Activated T-cell treated with anti-CD3 and anti-CD28 coated beads, Interleukin-2, amount 50 U/mL, for 24 hours (primary cell): ENCODE results near the gene KCNAB3.

Experiments used
- DNase-seq: peaks from one replicate; pipeline ENCODE4 v3.0.0-alpha.2; 2020
- H3K27ac Mint-ChIP-seq: 2 replicates; pipeline ENCODE4 v1.8.0; 2020; ENCODE audit warnings: mild to moderate bottlenecking, mixed read lengths
- H3K27me3 Mint-ChIP-seq: 2 replicates; pipeline ENCODE4 v1.8.0; 2020; ENCODE audit warnings: mixed read lengths
- H3K36me3 Mint-ChIP-seq: 2 replicates; pipeline ENCODE4 v1.8.0; 2020; ENCODE audit warnings: low read depth, mixed read lengths
- H3K4me1 Mint-ChIP-seq: 2 replicates; pipeline ENCODE4 v1.8.0; 2020; ENCODE audit warnings: low read depth, mixed read lengths
- H3K4me3 Mint-ChIP-seq: 2 replicates; pipeline ENCODE4 v1.8.0; 2020; ENCODE audit warnings: mild to moderate bottlenecking, moderate library complexity, mixed read lengths
- H3K9me3 Mint-ChIP-seq: 2 replicates; pipeline ENCODE4 v1.8.0; 2020; ENCODE audit warnings: mixed read lengths

Gene KCNAB3

GRCh38 chr17:7927596-7927995, 2.1 kb downstream of the KCNAB3 start:
- Mint-ChIP-seq H3K4me1 (peaks cover 32% of the 10 kb centered on the region), H3K36me3 (peaks cover 66% of the 10 kb centered on the region), H3K9me3 (no peaks in the 10 kb centered on the region), H3K4me3 (no peak overlapping the region), H3K27ac (peak overlapping the region; percentile 24), H3K27me3 (no peaks in the 10 kb centered on the region)
- no peak for DNase-seq

GRCh38 chr17:7922845-7923628, 6.6 kb downstream of the KCNAB3 start:
- no peaks in the 10 kb centered on the region for H3K27me3 Mint-ChIP-seq
- H3K9me3 Mint-ChIP-seq: no peaks in the 10 kb centered on the region
- H3K36me3 Mint-ChIP-seq: peaks cover 38% of the 10 kb centered on the region
- peak overlapping the region; percentile 87 for H3K27ac Mint-ChIP-seq
- peak; percentile 86 for DNase-seq
- peak overlapping the region; percentile 70 for H3K4me3 Mint-ChIP-seq
- peaks cover 18% of the 10 kb centered on the region for H3K4me1 Mint-ChIP-seq

GRCh38 chr17:7922269-7922844, 7.3 kb downstream of the KCNAB3 start:
- H3K4me1 Mint-ChIP-seq: peaks cover 18% of the 10 kb centered on the region
- H3K9me3 Mint-ChIP-seq: no peaks in the 10 kb centered on the region
- H3K27ac Mint-ChIP-seq: peak overlapping the region; percentile 87
- H3K27me3 Mint-ChIP-seq: no peaks in the 10 kb centered on the region
- H3K4me3 Mint-ChIP-seq: peak overlapping the region; percentile 70
- H3K36me3 Mint-ChIP-seq: peaks cover 32% of the 10 kb centered on the region
- DNase-seq: no peak

- H3K36me3 Mint-ChIP-seq: peaks cover 26% of the 10 kb centered on the region
- no peaks in the 10 kb centered on the region for H3K27me3 Mint-ChIP-seq
- no peak for DNase-seq
These were observed 12.8 kb downstream of the KCNAB3 start for GRCh38 chr17:7916808-7917207.

GRCh38 chr17:7916385-7916682, 13.3 kb downstream of the KCNAB3 start:
- Mint-ChIP-seq H3K9me3 (no peaks in the 10 kb centered on the region), H3K36me3 (peaks cover 31% of the 10 kb centered on the region), H3K27ac (peak overlapping the region; percentile 87), H3K4me3 (peak overlapping the region; percentile 87), H3K4me1 (peaks cover 35% of the 10 kb centered on the region), H3K27me3 (no peaks in the 10 kb centered on the region)
- no peak for DNase-seq

More at GRCh38 chr17:7916808-7917207, 12.8 kb downstream of the KCNAB3 start:
- Mint-ChIP-seq H3K4me1 (peaks cover 38% of the 10 kb centered on the region), H3K9me3 (no peaks in the 10 kb centered on the region), H3K27ac (peak overlapping the region; percentile 87), H3K4me3 (peak overlapping the region; percentile 87)

GRCh38 chr17:7915611-7916384, 13.9 kb downstream of the KCNAB3 start, which contains the start of gene RNF227:
Gene RNF227, minus strand, starts transcription at chr17:7916289. Its CDS starts 94 bp downstream, at chr17:7916195.
- Mint-ChIP-seq H3K4me3 (peak within 1 kb of the TSS; percentile 87), H3K27me3 (no peaks in the 10 kb centered on the region), H3K36me3 (peaks cover 36% of the 10 kb centered on the region), H3K4me1 (peaks cover 35% of the 10 kb centered on the region), H3K9me3 (no peaks in the 10 kb centered on the region), H3K27ac (peak within 1 kb of the TSS; percentile 93)
- peak; percentile 92 for DNase-seq

GRCh38 chr17:7915179-7915610, 14.5 kb downstream of the KCNAB3 start:
- Mint-ChIP-seq H3K9me3 (no peaks in the 10 kb centered on the region), H3K27ac (peak overlapping the region; percentile 93), H3K36me3 (peaks cover 42% of the 10 kb centered on the region), H3K4me1 (peaks cover 35% of the 10 kb centered on the region), H3K4me3 (peak overlapping the region; percentile 87), H3K27me3 (no peaks in the 10 kb centered on the region)
- DNase-seq: no peak

- peaks cover 35% of the 10 kb centered on the region for H3K4me1 Mint-ChIP-seq
- no peaks in the 10 kb centered on the region for H3K9me3 Mint-ChIP-seq
- no peaks in the 10 kb centered on the region for H3K27me3 Mint-ChIP-seq
- DNase-seq: no peak
- peaks cover 61% of the 10 kb centered on the region for H3K36me3 Mint-ChIP-seq
- no peak overlapping the region for H3K4me3 Mint-ChIP-seq
- peak overlapping the region; percentile 71 for H3K27ac Mint-ChIP-seq
These were observed 16.6 kb downstream of the KCNAB3 start for GRCh38 chr17:7912927-7913524.

GRCh38 chr17:7911116-7911515, 18.5 kb downstream of the KCNAB3 start:
- DNase-seq: no peak
- Mint-ChIP-seq H3K36me3 (peaks cover 81% of the 10 kb centered on the region), H3K4me1 (peaks cover 24% of the 10 kb centered on the region), H3K27ac (peak overlapping the region; percentile 87), H3K4me3 (no peak overlapping the region), H3K27me3 (no peaks in the 10 kb centered on the region), H3K9me3 (no peaks in the 10 kb centered on the region)

- Mint-ChIP-seq H3K27me3 (no peaks in the 10 kb centered on the region), H3K9me3 (no peaks in the 10 kb centered on the region), H3K36me3 (peaks cover 85% of the 10 kb centered on the region), H3K27ac (peak overlapping the region; percentile 87), H3K4me1 (peaks cover 24% of the 10 kb centered on the region), H3K4me3 (no peak overlapping the region)
- no peak for DNase-seq
These were observed 18.9 kb downstream of the KCNAB3 start for GRCh38 chr17:7910711-7911110.

- no peaks in the 10 kb centered on the region for H3K27me3 Mint-ChIP-seq
- peaks cover 85% of the 10 kb centered on the region for H3K36me3 Mint-ChIP-seq
- DNase-seq: no peak
- H3K4me3 Mint-ChIP-seq: no peak overlapping the region
- H3K4me1 Mint-ChIP-seq: peaks cover 20% of the 10 kb centered on the region
- H3K9me3 Mint-ChIP-seq: no peaks in the 10 kb centered on the region
- peak overlapping the region; percentile 15 for H3K27ac Mint-ChIP-seq
These were observed 19.4 kb downstream of the KCNAB3 start for GRCh38 chr17:7910281-7910680.

GRCh38 chr17:7909089-7909488, 20.6 kb downstream of the KCNAB3 start:
- Mint-ChIP-seq H3K4me1 (peaks cover 9% of the 10 kb centered on the region), H3K27ac (peak overlapping the region; percentile 15), H3K36me3 (peaks cover 89% of the 10 kb centered on the region), H3K9me3 (no peaks in the 10 kb centered on the region), H3K4me3 (no peak overlapping the region), H3K27me3 (no peaks in the 10 kb centered on the region)
- no peak for DNase-seq

GRCh38 chr17:7903154-7904103, 26.2 kb downstream of the KCNAB3 start:
- Mint-ChIP-seq H3K27me3 (no peaks in the 10 kb centered on the region), H3K4me3 (no peak overlapping the region), H3K9me3 (no peaks in the 10 kb centered on the region), H3K36me3 (peaks cover 98% of the 10 kb centered on the region), H3K4me1 (no peaks in the 10 kb centered on the region), H3K27ac (peak overlapping the region; percentile 74)
- DNase-seq: no peak
